Measurements from ENCODE around the gene QPCT.

- TF ChIP-seq EZH2phosphoT487 (IDR thresholded peaks at IDR 0.05; ENCODE audit: insufficient read depth, low read depth) (no peak), EZH2 (IDR thresholded peaks at IDR 0.05; ENCODE audit: insufficient read depth, poor library complexity, severe bottlenecking) (no peak)
Measured at GRCh38 chr2:37367310-37367709, 22.9 kb downstream of the QPCT start.

Data from GM23248 (cell line).